SIG-M5 treated with dmso at 0.1 percent for 504 hours (cell line): Measurements from ENCODE around the gene KLHDC1.
"Not testable (repeated sequence)": the region's sequence is repeated elsewhere in the genome, so short reads cannot be mapped to it uniquely, and the experiment has no call there.

Source experiments
- DNase-seq: peaks from one replicate; lab custom pipeline; 2025; ENCODE audit not compliant: unreplicated experiment; lab: John Stamatoyannopoulos, UW

Gene KLHDC1, protein sequence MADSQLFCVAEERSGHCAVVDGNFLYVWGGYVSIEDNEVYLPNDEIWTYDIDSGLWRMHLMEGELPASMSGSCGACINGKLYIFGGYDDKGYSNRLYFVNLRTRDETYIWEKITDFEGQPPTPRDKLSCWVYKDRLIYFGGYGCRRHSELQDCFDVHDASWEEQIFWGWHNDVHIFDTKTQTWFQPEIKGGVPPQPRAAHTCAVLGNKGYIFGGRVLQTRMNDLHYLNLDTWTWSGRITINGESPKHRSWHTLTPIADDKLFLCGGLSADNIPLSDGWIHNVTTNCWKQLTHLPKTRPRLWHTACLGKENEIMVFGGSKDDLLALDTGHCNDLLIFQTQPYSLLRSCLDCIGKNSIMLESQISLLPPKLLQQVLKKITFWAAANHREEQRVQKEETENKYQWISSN

DNA sequence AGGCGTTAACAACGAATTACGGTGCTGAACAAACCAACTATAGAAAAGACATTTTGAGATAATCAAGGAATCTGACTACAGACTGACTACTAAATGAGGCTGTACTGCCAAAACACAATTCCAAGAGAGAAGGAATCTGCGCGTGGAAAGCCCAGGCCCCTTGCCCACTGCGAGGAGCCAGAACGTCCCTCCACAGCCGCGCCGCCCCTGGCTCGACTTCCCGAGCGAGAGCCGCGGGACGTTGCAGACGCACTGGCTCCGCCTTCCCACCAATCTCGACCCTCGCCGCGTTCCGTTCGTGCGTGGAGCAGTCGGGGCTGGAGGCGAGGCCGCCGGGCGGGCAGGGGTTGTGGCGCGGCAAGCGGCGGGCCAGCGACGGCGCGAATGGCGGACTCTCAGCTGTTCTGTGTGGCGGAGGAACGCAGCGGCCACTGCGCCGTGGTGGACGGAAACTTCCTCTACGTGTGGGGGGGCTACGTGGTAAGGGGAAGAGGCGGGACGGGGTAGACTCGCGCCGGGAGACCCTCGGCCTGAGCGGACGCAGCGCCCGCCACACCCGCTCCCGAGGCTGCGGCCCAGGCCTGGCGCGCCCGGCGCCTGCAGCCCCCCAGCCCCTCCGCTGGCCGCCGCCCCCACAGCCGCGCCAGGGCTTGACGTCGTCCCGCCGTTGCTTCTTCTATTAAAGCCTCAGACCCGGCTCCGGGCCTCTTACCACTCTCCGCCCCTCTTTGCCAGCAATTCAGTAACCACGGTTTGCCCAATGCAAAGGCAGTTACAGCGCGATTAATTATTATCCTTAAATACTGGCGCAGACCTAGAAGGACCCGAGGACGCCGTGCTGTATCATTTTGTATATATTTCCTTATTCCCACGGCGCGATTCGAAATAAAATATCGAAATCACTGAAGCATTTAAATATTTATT is at the start of gene KLHDC1:
Gene KLHDC1, plus strand, starts transcription at position 310 of the 924 bp plus-strand sequence. Its CDS starts 75 bp downstream, at position 385.
- DNase-seq: peak; percentile 71

DNA sequence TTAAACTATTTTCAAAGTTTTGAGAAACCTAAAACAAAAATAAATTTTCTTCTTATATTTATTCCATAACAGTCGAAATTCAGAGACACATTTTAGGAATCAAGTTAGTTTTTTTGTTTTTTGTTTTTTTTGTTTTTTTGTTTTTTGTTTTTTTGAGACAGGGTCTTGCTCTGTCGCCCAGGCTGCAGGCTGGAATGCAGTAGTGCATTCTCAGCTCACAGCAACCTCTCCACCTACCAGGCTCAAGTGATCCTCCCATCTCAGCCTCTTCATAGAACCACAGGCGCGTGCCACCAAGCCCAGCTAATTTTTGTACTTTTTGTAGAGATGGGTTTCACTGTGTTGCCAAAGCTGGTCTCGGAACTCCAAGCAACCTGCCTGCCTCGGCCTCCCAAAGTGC is 39.4 kb upstream of the KLHDC1 start:
- DNase-seq: no peak

DNA sequence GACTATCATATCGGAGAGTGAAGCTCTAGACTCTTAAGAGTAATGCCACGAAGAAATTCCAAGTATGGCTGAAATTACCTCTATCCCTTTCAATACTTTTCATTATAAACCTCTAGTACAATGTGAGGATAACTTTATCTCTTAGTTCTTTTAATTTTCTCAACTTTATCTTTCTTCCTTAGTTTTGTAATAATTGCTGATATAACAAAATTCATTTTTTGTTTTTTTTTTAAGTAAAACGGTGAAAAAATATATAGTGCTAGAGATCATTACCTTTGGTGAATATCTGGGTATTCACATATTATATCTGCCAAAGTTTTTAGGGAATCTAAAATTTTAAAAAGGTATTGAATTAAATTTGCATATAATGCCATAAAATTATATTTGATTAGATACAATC is 38.4 kb upstream of the KLHDC1 start:
- no peak for DNase-seq

DNA sequence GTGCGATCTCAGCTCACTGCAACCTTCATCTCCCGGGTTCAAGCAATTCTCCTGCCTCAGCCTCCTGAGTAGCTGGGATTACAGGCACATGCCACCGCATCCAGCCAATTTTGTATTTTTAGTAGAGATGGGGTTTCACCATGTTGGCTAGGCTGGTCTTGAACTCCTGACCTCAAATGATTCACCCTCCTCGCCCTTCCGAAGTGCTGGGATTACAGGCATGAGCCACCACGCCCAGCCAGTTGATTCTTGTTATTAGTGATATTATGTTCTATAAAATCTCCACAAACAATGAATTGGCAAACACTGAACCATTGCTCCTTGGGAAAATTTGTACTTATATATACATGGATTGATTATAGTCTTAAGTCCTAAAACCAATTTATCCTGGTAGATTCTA is 35.4 kb upstream of the KLHDC1 start:
- DNase-seq: not testable (repeated sequence)

DNA sequence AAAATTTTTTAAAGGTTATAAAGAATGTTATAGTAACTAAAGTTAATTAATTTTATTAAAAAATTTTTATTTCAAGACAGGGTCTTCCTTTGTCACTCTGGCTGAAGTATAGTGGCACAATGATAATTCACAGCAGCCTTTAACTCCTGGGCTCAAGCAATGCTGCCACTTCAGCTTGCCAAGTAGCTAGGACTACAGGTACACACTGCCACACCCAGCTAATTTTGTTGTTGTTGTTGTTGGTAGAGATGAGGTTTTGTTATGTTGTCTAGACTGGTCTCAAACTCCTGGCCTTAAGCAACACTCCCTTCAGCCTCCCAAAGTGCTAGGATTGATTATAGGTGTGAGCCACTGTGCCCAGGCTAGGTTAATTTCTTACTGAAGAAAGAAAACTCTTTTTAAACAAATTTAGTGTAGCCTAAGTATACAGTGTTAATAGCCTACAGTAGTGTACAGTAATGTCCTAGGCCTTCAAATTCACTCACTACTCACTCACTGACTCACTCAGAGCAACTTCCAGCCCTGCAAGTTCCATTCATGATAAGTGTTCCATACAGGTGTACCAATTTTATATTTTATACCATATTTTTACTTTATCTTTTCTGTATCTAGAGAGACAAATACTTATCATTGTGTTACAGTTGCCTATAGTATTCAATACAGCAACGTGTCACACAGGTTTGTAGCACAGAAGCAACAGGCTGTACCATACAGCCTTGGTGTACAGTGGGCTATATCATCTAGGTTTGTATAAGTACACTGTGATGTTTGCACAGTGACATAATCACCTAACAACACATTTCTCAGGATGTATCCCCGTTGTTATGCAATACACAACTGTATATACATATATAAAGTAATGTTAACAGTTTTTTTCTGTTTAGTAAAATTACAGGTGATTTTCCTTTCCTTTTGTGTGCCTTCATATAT is 33.1 kb upstream of the KLHDC1 start:
- DNase-seq: no peak

DNA sequence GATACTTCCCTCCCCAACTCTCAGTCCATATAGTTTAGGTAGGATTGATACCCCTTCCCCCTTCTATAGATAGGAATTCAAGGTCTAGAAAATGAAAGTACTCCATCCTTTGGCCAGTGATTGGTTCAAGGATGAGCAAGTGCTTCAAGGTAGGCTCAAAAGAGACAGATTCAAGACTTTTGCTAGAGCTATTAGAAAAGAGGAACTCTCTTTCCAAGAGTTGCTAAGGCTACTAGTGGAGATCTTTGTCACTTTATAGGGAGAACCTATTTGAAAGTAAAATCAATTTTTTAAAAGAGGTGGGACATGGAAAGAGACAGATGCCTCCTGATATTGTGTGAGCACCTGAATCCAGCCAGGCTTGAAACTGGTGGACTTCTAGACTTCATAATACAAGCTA is 22.4 kb upstream of the KLHDC1 start:
- DNase-seq: no peak

DNA sequence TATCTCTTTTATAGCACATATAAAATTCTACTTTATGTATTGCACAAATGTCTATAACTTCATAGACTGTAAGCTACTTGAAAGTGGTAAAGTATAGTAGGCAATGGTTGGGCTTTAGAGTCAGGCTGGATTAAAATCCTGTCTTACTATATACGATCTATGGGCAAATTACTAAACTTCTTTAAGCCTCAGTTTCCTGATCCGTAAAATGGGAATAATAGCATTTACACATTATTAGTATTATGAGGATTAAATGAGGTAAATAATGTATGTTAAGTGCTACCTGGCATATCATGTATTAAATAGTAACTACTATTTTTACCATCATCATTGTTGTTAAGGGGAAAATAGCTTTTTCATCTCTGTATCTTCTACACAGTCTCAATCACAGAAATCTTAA is 19.3 kb upstream of the KLHDC1 start:
- DNase-seq: no peak

DNA sequence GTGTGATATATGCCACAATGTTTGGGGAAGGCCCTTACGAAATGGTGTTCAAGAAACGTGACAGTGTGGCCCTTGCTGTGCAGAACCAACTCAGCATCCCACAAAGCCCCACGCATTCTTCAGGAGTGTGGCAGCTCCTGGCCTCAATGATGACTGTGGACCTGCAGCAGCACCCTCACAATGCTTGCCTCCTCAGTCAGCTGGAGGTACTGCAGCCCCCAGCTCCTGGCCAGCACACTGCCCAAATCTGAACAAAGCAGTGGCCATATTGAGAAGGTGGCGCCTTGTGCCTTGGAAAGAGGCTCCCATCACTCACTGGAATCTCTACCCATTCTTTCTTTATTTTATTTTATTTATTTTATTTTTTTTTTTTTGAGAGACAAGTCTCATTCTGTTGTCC is 15.3 kb upstream of the KLHDC1 start:
- DNase-seq: no peak

DNA sequence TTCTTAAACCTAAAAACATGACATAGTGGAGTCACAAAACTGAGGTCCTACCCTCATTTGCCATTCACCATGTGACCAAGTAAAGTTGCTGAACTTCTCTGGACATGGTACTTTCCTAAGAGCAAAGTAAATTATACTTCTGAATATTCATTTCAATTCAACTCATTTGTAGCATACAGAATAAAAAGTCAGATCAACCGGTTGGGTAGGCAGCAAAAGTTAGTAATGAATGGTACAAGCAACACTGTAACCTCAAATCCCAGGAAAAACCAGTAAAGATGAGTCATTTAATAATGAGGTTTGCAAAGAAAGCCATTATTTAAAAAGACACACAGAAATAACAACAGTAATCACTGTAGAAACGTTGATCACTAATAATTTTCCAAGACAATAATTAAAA is 13.6 kb upstream of the KLHDC1 start:
- no peak for DNase-seq

DNA sequence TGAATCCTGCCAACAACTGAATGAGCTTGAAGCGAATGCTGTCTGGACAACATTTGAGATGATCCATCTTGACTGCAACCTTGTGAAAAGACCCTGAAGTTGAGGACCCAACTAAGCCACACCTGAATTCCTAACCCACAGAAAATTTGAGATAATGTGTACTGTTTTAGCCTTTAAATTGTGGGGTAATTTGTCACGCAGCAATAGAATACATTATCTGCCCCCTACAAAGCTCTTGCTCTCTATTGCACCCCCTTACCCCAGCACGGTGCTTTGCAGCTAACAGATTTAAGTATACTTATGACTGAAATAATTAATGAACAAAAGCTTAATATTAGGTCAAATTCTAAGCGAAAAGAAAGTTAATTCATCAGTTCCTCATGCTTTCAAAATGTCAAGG is 6.5 kb upstream of the KLHDC1 start:
- DNase-seq: no peak

DNA sequence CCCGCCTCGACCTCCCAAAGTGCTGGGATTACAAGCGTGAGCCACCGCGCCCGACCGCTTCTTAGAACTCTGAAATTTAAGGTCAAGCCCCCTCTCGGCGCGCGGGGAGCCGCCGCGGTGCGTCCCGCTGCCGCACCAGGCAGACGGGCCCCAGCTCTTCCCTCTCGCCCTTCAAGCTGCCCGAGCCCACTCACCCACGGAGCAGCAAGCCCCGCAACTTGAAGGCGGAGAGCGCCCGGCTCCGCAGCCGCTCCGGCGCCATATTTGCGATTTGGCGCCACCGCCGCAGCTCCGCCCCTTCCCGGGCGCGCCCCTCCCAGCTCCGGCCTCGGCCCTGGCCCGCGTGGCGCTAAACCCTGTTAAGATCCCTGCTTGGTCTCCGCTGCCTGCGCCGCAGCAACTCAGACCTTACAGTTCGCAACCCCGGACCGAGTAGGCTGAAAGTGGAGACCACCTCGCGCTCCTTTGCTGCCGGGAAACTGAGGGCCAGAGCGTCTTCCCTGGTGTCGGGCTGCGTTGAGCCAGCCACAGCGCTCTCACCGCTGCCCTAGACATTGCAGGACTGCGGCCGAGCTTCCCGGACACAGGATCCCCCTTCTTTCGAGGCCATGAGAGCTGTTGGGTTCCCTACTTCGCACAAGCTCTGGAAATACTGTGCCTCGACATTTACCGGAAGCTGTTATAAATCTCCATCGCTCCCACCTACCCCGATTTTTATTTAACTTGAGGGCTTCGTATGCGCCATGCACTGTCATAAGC is 4.8 kb upstream of the KLHDC1 start, which contains the start of gene POLE2:
Gene POLE2, minus strand, starts transcription at position 273 of the 759 bp plus-strand sequence. Its CDS starts 11 bp downstream, at position 262.
- peak; percentile 57 for DNase-seq

DNA sequence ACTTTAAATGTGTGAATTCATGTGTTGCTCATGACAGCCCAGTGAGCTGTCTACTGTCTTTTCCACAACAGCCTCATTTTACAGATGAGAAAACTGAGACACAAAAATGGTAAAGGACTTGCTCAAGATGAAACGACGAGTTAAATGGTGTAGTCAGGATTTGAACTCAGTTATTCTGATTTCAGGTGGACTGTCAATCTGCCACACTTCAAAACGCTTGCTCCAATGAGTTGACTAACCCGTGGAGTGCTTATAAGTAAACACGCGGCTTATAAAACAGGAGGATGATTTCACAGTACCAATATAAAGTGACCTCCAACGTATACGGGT is 4.3 kb upstream of the KLHDC1 start:
- no peak for DNase-seq

DNA sequence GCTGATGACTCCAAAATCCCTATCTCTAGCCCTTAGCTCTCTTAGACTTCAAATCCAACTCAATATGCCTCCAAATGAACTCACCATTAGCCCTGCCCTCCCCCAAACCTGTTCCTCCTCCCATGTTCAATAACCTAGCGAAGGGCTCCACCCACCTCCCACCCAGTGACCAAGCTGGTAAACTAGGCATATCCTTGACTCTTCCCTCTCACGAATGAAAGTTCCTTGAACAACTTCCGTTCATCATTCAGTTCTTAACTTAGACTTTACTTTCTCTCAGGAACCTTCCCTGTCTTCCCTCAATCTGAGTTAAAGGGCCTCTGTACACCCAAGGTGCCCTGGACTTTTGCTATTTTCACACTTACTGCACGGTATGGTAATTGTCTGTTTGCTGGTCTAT is 1.9 kb upstream of the KLHDC1 start:
- no peak for DNase-seq

DNA sequence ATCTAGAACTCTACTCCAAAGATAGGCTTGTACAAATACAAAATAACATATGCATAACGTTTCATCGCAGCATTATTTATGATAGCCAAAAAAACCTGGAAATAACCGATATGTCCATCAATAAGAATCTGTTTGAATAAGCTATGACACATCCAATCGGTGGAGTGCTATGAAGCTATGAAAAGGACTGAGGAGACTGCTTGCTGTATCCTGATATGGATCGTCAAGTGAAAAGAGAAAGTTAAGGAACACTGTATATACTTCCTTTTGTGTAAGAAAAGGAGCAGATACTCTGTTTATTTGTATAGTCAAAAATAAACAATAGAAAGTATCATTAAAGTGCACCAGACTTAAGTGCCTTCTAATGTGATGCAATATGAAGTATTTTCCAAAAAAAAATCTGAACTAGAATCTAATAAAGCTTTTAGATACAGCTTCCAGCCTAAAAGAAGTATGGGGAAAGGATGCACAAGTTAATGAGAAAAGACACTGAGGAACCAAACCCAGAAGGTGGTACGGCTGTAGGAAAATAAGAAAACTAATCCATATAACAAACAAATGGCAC is 645 bp upstream of the KLHDC1 start:
- DNase-seq: no peak

DNA sequence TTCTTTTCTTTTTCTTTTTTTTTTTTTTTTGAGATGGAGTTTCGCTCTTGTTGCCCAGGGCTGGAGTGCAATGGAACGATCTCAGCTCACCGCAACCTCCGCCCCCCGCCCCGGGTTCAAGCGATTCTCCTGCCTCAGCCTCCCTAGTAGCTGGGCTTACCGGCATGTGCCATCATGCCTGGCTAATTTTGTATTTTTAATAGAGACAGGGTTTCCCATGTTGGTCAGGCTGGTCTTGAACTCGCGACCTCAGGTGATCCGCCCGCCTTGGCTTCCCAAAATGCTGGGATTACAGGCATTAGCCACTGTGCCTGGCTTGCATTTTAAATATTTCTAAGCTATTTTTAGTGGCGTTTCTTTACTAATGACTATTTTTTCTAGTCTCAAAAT is 810 bp downstream of the KLHDC1 start:
- not testable (repeated sequence) for DNase-seq

DNA sequence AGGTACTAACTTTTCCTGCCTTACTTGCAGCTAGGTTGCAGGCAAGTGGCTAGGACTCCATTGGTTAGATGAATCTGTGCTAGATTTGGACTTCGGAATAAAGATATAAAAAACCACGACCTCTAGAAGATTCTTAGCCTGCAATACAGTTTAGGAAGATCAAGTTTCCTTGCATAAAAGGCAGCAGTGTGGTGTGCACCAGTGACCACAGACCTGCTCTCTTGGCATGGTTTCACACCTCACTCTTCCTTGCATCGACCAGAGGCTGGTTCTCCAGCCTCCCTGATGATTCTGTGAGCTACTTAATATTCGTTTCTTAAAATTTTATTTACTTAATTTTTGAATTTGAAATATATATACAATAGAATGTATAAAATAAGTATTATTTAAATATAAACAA is 9.8 kb downstream of the KLHDC1 start:
- no peak for DNase-seq

DNA sequence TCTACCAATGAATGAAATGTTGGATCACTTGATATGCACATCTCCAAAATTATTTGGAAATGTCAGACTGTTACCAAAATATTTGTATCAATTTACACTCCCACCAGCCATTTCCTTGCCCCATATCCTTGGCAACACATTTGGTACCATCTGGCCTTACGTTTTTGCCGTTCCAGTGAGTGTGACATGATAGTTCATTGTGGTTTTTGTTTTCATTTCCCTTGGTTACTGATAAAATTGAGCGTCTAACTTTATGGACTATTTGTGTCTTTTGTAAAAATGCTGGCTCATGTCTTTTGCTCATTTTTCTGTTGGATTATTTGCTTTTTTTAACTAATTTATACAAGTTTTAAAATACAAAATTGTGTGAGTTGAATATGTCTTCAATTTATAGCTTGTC is 11.0 kb downstream of the KLHDC1 start:
- no peak for DNase-seq

DNA sequence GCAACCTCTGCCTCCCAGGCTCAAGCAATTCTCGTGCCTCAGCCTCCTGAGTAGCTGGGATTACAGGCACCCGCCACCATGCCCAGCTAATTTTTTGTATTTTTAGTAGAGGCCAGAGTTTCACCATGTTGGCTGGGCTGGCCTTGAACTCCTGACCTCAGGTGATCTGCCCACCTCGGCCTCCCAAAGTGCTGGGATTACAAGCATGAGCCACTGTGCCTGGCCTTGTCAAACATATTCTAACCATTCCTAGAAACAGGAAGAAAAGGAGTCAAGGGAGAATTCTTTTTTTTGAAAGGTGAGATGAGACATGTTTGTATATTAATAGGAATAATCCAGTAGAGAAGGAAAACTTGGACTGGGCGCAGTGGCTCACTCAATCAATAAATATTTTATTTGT is 11.6 kb downstream of the KLHDC1 start:
- DNase-seq: not testable (repeated sequence)

DNA sequence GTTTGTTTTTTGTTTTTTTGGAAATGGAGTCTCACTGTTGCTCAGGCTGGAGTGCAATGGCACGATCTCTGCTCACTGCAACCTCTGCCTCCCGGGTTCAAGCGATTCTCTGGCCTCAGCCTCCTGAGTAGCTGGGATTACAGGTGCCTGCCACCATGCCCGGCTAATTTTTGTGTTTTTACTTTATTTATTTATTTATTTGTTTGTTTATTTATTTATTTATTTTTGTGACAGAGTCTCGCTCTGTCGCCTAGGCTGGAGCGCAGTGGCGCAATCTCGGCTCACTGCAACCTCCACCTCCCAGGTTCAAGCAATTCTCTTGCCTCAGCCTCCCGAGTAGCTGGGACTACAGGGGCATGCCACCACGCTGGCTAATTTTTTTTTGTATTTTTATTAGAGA is 18.1 kb downstream of the KLHDC1 start:
- DNase-seq: not testable (repeated sequence)

DNA sequence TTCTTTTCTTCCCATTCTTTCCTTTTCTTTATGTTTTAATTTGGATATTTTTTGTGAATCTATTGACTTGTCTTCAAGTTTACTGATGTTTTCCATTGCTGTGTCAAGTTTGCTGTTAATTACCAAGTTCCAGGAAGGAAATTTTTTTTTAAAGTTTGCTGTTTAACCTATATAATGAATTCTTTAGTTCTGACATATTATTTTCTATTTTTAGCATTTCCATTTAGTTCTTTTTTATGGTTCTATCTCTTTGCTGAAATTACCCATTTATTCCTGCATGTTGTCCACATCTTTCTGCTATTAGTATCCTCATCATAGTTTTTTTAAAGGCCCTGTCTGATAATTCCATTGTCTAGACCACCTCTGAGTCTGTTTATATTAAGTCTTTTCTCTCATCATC is 27.8 kb downstream of the KLHDC1 start:
- DNase-seq: no peak
